ENCODE data around the gene TRPC4. TPM values are rescaled to one million over a fixed set of nuclear protein-coding genes. Genes with fewer than 3 reads are reported as not detected.

Gene TRPC4
- total and polyA plus RNA-seq, 2 donors (not counting 1 experiment from before 2014, with no cell fraction given) = 1.7 to 30.7 TPM

DNA sequence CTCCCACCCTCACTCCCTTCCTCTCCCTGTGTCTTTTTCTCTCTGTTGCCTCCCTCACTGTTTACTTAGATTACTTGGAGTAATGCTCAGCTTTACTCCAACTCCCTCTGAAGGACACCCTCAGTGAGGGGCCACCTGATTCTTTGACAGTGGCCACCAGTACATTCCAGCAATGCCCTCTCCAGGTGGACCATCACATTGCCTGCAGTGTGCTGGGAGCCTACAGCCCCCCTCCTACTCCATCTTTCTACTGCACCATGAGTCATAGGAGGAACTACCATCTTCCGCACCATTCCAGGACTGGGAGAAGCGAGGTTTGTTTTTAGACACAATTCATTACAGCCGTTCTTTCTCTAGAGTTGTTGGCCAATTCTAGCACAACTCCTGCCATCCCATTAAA, 174.4 kb downstream of the TRPC4 start:
- Histone ChIP-seq H3K27ac (ENCODE audit: insufficient read depth, low read length) (no peak overlapping the region), H3K79me2 (ENCODE audit: control insufficient read depth, insufficient read depth, low read length) (no peaks in the 10 kb centered on the region), H3K27me3 (ENCODE audit: control insufficient read depth, insufficient read depth, low read length) (no peaks in the 10 kb centered on the region), H2AFZ (ENCODE audit: low read length) (no peak overlapping the region), H3K4me2 (ENCODE audit: extremely low read depth, insufficient read depth, low read length) (no peak overlapping the region), H4K20me1 (ENCODE audit: control insufficient read depth, extremely low read depth, insufficient read depth, low read length) (no peaks in the 10 kb centered on the region), H3K36me3 (ENCODE audit: control insufficient read depth, insufficient read depth, low read length) (no peaks in the 10 kb centered on the region), H3K4me1 (ENCODE audit: control insufficient read depth, extremely low read depth, insufficient read depth, low read length) (peaks cover 2% of the 10 kb centered on the region), H3K9me3 (ENCODE audit: control insufficient read depth, insufficient read depth, low read depth, low read length) (no peaks in the 10 kb centered on the region), H3K9ac (ENCODE audit: insufficient read depth, low read length) (no peak overlapping the region), H3K4me3 (replicated peaks in 1 of 4; ENCODE audit: control extremely low read depth in 1 of 4, insufficient read depth in 1 of 4, low read depth in 3 of 4, low read length in 4 of 4) (no peak overlapping the region)
- DNase-seq (ENCODE audit: low read depth in 2 of 2) = no peak
- TF ChIP-seq EZH2 (IDR thresholded peaks at IDR 0.05; ENCODE audit: low read length, missing control alignments) = no peak
- TF ChIP-seq, protein P1, sequence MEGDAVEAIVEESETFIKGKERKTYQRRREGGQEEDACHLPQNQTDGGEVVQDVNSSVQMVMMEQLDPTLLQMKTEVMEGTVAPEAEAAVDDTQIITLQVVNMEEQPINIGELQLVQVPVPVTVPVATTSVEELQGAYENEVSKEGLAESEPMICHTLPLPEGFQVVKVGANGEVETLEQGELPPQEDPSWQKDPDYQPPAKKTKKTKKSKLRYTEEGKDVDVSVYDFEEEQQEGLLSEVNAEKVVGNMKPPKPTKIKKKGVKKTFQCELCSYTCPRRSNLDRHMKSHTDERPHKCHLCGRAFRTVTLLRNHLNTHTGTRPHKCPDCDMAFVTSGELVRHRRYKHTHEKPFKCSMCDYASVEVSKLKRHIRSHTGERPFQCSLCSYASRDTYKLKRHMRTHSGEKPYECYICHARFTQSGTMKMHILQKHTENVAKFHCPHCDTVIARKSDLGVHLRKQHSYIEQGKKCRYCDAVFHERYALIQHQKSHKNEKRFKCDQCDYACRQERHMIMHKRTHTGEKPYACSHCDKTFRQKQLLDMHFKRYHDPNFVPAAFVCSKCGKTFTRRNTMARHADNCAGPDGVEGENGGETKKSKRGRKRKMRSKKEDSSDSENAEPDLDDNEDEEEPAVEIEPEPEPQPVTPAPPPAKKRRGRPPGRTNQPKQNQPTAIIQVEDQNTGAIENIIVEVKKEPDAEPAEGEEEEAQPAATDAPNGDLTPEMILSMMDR (conservative IDR thresholded peaks at IDR 0.05 in 1 of 2, IDR thresholded peaks at IDR 0.05 in 1 of 2; ENCODE audit: low read depth in 1 of 2, low read length in 2 of 2) = no peak

DNA sequence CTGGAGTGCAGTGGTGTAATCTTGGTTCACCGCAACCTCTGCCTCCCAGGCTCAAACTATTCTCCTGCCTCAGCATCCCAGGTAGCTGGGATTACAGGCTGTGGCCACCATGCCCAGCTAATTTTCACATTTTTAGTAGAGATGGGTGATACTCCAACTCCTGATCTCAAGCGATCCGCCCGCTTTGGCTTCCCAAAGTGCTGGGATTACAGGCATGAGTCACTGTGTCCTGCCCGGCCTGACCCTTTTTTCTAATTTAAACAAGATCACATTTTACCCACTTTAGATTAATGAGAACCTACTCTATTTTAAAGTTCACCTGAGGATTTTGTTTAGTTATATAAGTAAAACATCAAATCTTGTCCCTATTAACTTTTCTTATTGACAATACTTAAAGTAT, 179.2 kb downstream of the TRPC4 start:
- Histone ChIP-seq H3K79me2 (ENCODE audit: control insufficient read depth, insufficient read depth, low read length) (no peaks in the 10 kb centered on the region), H4K20me1 (ENCODE audit: control insufficient read depth, extremely low read depth, insufficient read depth, low read length) (no peaks in the 10 kb centered on the region), H3K4me3 (replicated peaks in 1 of 4; ENCODE audit: control extremely low read depth in 1 of 4, insufficient read depth in 1 of 4, low read depth in 3 of 4, low read length in 4 of 4) (no peak overlapping the region), H3K27ac (ENCODE audit: insufficient read depth, low read length) (no peak overlapping the region), H3K9me3 (ENCODE audit: control insufficient read depth, insufficient read depth, low read depth, low read length) (no peaks in the 10 kb centered on the region), H3K9ac (ENCODE audit: insufficient read depth, low read length) (no peak overlapping the region), H3K4me2 (ENCODE audit: extremely low read depth, insufficient read depth, low read length) (no peak overlapping the region), H2AFZ (ENCODE audit: low read length) (no peak overlapping the region), H3K27me3 (ENCODE audit: control insufficient read depth, insufficient read depth, low read length) (no peaks in the 10 kb centered on the region), H3K36me3 (ENCODE audit: control insufficient read depth, insufficient read depth, low read length) (no peaks in the 10 kb centered on the region), H3K4me1 (ENCODE audit: control insufficient read depth, extremely low read depth, insufficient read depth, low read length) (peaks cover 2% of the 10 kb centered on the region)
- TF ChIP-seq, protein P1 (conservative IDR thresholded peaks at IDR 0.05 in 1 of 2, IDR thresholded peaks at IDR 0.05 in 1 of 2; ENCODE audit: low read depth in 1 of 2, low read length in 2 of 2) = no peak
- no peak for TF ChIP-seq EZH2 (IDR thresholded peaks at IDR 0.05; ENCODE audit: low read length, missing control alignments)
- DNase-seq (ENCODE audit: low read depth in 2 of 2) = peak in 1 of 2 donors; percentile 39

- Histone ChIP-seq H3K9ac (ENCODE audit: insufficient read depth, low read length) (no peak overlapping the region), H4K20me1 (ENCODE audit: control insufficient read depth, extremely low read depth, insufficient read depth, low read length) (no peaks in the 10 kb centered on the region), H3K4me1 (ENCODE audit: control insufficient read depth, extremely low read depth, insufficient read depth, low read length) (peaks cover 7% of the 10 kb centered on the region), H3K9me3 (ENCODE audit: control insufficient read depth, insufficient read depth, low read depth, low read length) (no peaks in the 10 kb centered on the region), H3K4me2 (ENCODE audit: extremely low read depth, insufficient read depth, low read length) (no peak overlapping the region), H3K36me3 (ENCODE audit: control insufficient read depth, insufficient read depth, low read length) (no peaks in the 10 kb centered on the region), H3K79me2 (ENCODE audit: control insufficient read depth, insufficient read depth, low read length) (no peaks in the 10 kb centered on the region), H2AFZ (ENCODE audit: low read length) (no peak overlapping the region), H3K27ac (ENCODE audit: insufficient read depth, low read length) (no peak overlapping the region), H3K4me3 (replicated peaks in 1 of 4; ENCODE audit: control extremely low read depth in 1 of 4, insufficient read depth in 1 of 4, low read depth in 3 of 4, low read length in 4 of 4) (no peak overlapping the region), H3K27me3 (ENCODE audit: control insufficient read depth, insufficient read depth, low read length) (no peaks in the 10 kb centered on the region)
- no peak for DNase-seq (ENCODE audit: low read depth in 2 of 2)
- TF ChIP-seq, protein P1 (conservative IDR thresholded peaks at IDR 0.05 in 1 of 2, IDR thresholded peaks at IDR 0.05 in 1 of 2; ENCODE audit: low read depth in 1 of 2, low read length in 2 of 2) = no peak
- no peak for TF ChIP-seq EZH2 (IDR thresholded peaks at IDR 0.05; ENCODE audit: low read length, missing control alignments)
Observed at GRCh38 chr13:37686501-37686900, 183.1 kb downstream of the TRPC4 start.

Data from fibroblast of lung (primary cell).